HUES6 (cell line): Measurements from ENCODE around the gene AMIGO3.

Source experiments
- H3K27ac ChIP-seq: 2 replicates; pipeline ENCODE4 v1.7.0; 2013; ENCODE audit warnings: low read depth, mild to moderate bottlenecking, low read length, inconsistent platforms
- H3K27me3 ChIP-seq: 2 replicates; pipeline ENCODE4 v1.6.1; 2013; ENCODE audit warnings: low read length; ENCODE audit not compliant: control insufficient read depth, insufficient read depth
- H3K36me3 ChIP-seq: 2 replicates; pipeline ENCODE4 v1.6.1; 2013; ENCODE audit warnings: low read length; ENCODE audit not compliant: control insufficient read depth, insufficient read depth
- H3K4me1 ChIP-seq: 2 replicates; pipeline ENCODE4 v1.6.1; 2013; ENCODE audit warnings: low read length; ENCODE audit not compliant: control insufficient read depth, insufficient read depth
- H3K4me3 ChIP-seq: 2 replicates; pipeline ENCODE4 v1.5.1; 2013; ENCODE audit warnings: low read depth, low read length
- H3K9ac ChIP-seq: one replicate; pipeline ENCODE4 v1.6.1; 2013; ENCODE audit warnings: mild to moderate bottlenecking, low read length
- H3K9me3 ChIP-seq: 2 replicates; pipeline ENCODE4 v1.6.1; 2013; ENCODE audit warnings: low read depth, low read length; ENCODE audit not compliant: control insufficient read depth, insufficient read depth

Gene AMIGO3

DNA sequence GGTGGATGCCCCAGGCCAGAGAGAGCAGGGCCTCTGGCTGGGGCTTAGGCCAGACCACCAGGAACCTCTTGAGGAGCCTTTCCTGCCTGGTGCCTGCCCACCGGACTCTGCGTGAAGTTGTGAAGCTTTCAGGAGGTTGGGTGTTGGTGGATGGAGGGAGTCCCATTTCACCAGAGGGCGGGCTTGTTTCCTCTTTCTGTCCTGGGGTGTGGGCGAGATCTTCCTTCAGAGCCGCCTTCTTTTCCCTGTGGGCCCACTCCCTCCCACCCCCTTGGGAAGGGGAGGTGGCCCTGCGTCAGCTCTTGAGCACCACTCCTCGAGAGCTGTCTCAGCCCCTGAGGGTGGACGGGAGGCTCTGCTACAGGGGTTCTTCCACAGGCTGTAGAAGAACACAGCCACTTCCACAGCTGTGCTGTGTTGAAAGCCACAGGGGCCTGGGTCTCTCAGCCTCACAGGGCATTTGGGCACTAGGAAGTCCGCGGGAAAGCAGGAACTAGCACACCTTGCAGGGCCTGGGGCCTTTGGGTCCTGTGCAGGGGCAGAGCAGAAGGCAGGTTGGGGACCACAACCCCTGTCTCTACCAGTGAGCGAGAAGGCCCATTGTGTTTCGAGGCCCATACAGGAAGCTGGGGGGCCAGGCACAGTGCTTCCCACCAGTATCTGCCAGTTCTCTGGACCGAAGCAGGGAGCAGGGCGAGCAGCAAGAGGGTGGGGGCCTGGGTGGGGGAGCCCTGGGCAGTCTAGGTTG is 2.1 kb downstream of the AMIGO3 start:
- Histone ChIP-seq H3K36me3 (peaks cover 34% of the 10 kb centered on the region), H3K9ac (no peak overlapping the region), H3K4me1 (peaks cover 12% of the 10 kb centered on the region), H3K27ac (no peak overlapping the region), H3K4me3 (no peak overlapping the region), H3K9me3 (no peaks in the 10 kb centered on the region), H3K27me3 (no peaks in the 10 kb centered on the region)

- H3K9ac ChIP-seq: no peak overlapping the region
- peaks cover 12% of the 10 kb centered on the region for H3K4me1 ChIP-seq
- H3K9me3 ChIP-seq: no peaks in the 10 kb centered on the region
- no peak overlapping the region for H3K4me3 ChIP-seq
- peaks cover 29% of the 10 kb centered on the region for H3K36me3 ChIP-seq
- no peaks in the 10 kb centered on the region for H3K27me3 ChIP-seq
- no peak overlapping the region for H3K27ac ChIP-seq
These were observed 2.7 kb downstream of the AMIGO3 start for GRCh38 chr3:49716691-49717210.

DNA sequence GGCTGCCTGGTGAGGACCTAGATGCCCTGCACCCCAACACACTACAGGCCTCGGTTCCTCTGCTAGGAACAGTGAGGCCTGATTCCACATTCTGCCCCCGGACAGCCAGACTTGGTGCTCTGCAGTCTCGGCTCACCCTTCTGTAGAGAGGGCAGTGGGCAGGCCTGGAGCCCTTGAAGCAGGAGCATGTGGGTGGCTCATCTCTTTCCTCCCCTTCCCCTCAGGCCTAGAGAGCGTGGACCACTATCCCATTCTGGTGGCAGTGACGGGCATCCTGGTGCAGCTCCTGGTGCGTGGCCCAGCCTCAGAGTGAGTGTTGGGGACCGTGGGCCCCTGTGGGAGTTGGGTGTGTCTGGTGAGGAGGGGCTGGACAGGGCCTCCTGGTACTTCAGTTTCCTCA is 3.3 kb downstream of the AMIGO3 start:
- Histone ChIP-seq H3K27me3 (no peaks in the 10 kb centered on the region), H3K4me3 (no peak overlapping the region), H3K36me3 (peaks cover 23% of the 10 kb centered on the region), H3K27ac (no peak overlapping the region), H3K9me3 (no peaks in the 10 kb centered on the region), H3K9ac (no peak overlapping the region), H3K4me1 (peaks cover 12% of the 10 kb centered on the region)

DNA sequence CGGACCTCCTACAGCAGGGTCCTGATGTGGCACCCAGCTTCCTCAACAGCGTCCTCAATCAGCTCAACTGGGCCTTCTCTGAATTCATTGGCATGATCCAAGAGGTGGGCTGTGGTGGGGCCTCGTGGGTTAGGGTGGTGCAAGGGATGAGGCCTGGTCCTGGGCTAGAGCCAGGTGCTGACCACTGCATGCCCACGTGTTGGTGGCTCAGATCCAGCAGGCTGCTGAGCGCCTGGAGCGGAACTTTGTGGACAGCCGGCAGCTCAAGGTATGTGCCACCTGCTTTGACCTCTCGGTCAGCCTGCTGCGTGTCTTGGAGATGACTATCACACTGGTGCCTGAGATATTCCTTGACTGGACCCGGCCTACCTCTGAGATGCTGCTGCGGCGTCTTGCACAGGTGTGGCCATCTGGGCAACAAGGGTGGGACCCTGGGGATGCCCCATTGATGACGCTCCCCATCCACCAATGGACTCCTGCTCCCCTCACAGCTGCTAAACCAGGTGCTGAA is 3.8 kb downstream of the AMIGO3 start:
- peaks cover 12% of the 10 kb centered on the region for H3K4me1 ChIP-seq
- peaks cover 18% of the 10 kb centered on the region for H3K36me3 ChIP-seq
- H3K9ac ChIP-seq: no peak overlapping the region
- H3K27me3 ChIP-seq: no peaks in the 10 kb centered on the region
- no peaks in the 10 kb centered on the region for H3K9me3 ChIP-seq
- H3K4me3 ChIP-seq: no peak overlapping the region
- no peak overlapping the region for H3K27ac ChIP-seq

DNA sequence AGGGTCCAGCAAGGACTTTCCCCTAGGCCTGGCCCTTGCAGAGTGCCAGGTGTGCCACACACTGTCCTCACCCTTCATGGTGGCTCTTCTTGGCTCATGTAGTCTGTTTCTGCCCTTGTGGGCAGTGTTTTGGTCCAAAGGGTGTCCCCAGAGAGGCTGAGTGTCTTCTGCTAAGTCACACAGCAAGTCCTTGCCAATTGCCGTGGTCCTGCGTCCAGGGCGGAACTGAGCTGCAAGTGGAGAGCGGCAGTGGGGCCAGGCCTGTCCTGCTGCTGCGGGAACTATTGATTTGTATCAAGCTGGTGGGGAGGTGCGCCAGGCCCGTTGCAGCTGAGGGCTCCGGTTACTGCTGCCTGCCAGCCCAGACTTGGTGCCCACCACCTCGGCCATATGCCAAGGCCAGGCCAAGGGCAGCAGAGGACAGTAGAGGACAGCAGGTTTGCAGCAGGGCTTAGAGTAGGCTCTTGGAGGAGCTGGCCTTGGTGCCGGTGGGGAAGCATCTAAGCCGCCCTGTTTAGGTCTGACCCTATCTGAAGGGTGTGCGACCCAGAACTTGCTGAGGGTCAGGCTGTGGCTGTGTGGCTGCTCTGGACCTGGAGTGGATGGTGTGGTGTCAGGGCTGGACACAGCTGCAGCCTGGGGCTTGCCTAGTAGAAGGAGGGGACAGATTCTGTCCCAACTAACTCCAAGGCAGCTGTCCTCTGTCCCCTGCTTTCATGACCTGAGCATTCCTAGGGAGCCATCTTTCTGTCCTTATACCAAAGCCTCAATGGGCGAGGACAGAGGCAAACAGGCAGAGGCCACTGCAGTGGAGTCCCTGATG is 4.5 kb downstream of the AMIGO3 start:
- H3K4me1 ChIP-seq: peaks cover 12% of the 10 kb centered on the region
- H3K4me3 ChIP-seq: no peak overlapping the region
- H3K36me3 ChIP-seq: peaks cover 16% of the 10 kb centered on the region
- H3K27ac ChIP-seq: no peak overlapping the region
- no peaks in the 10 kb centered on the region for H3K9me3 ChIP-seq
- no peak overlapping the region for H3K9ac ChIP-seq
- H3K27me3 ChIP-seq: no peaks in the 10 kb centered on the region

- no peaks in the 10 kb centered on the region for H3K9me3 ChIP-seq
- H3K9ac ChIP-seq: no peak overlapping the region
- peaks cover 9% of the 10 kb centered on the region for H3K4me1 ChIP-seq
- H3K27ac ChIP-seq: no peak overlapping the region
- H3K36me3 ChIP-seq: peaks cover 16% of the 10 kb centered on the region
- no peak overlapping the region for H3K4me3 ChIP-seq
- H3K27me3 ChIP-seq: no peaks in the 10 kb centered on the region
These were observed 6.0 kb downstream of the AMIGO3 start for GRCh38 chr3:49713336-49714105.

DNA sequence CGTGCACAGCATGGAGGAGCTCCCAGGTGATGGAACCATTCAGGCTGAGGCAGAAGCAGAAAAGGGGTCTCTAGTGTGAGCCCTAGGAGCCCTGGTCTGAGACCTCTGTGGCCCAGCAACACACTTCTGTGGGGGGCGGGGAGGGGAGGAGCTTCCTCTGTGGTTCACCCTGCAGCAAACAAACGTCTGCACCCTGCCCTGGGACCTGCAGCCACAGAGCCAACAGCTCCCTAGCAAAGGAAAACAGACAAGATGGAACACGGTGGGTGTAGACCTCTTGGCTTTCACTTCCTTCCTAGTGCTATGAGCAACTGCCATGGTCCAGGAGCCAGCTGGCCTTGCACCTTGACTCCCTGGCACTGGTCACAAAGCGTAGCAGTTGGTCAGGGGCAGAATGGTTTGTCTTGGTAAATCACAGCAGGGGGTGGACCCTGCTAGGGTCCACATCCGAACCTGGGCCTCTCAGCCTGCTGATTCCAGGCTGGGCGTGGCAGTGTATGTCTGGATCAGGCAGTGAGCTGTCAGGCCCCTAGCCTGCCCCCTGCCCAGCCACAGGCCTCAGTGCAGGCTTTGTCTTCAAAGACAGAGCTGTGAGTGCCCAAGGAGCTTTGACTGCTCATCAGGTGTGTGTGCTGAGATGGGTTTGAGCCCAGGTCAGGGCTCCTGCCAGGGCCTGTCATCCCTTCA is 6.7 kb downstream of the AMIGO3 start:
- no peaks in the 10 kb centered on the region for H3K9me3 ChIP-seq
- no peak overlapping the region for H3K27ac ChIP-seq
- H3K9ac ChIP-seq: no peak overlapping the region
- peaks cover 16% of the 10 kb centered on the region for H3K36me3 ChIP-seq
- H3K4me3 ChIP-seq: no peak overlapping the region
- 0 out of 2 replicates have a peak, but pooled peaks cover 3% of the 10 kb centered on the region for H3K4me1 ChIP-seq
- H3K27me3 ChIP-seq: no peaks in the 10 kb centered on the region

GRCh38 chr3:49712166-49712565 is 7.3 kb downstream of the AMIGO3 start:
- H3K27me3 ChIP-seq: no peaks in the 10 kb centered on the region
- H3K9ac ChIP-seq: no peak overlapping the region
- H3K27ac ChIP-seq: no peak overlapping the region
- peaks cover 16% of the 10 kb centered on the region for H3K36me3 ChIP-seq
- 0 out of 2 replicates have a peak, but pooled peaks cover 3% of the 10 kb centered on the region for H3K4me1 ChIP-seq
- H3K9me3 ChIP-seq: no peaks in the 10 kb centered on the region
- H3K4me3 ChIP-seq: no peak overlapping the region

- Histone ChIP-seq H3K27me3 (no peaks in the 10 kb centered on the region), H3K4me3 (no peak overlapping the region), H3K27ac (no peak overlapping the region), H3K9ac (peak overlapping the region; percentile 24), H3K9me3 (no peaks in the 10 kb centered on the region), H3K4me1 (0 out of 2 replicates have a peak, but pooled peaks cover 3% of the 10 kb centered on the region), H3K36me3 (peaks cover 20% of the 10 kb centered on the region)
These were observed 8.0 kb downstream of the AMIGO3 start for GRCh38 chr3:49711489-49711888.

GRCh38 chr3:49709852-49710251 is 9.6 kb downstream of the AMIGO3 start:
- no peak overlapping the region for H3K9ac ChIP-seq
- 0 out of 2 replicates have a peak, but pooled peaks cover 3% of the 10 kb centered on the region for H3K4me1 ChIP-seq
- no peak overlapping the region for H3K27ac ChIP-seq
- H3K36me3 ChIP-seq: peaks cover 23% of the 10 kb centered on the region
- H3K27me3 ChIP-seq: no peaks in the 10 kb centered on the region
- no peaks in the 10 kb centered on the region for H3K9me3 ChIP-seq
- no peak overlapping the region for H3K4me3 ChIP-seq
